Measurements from ENCODE around the gene GSK3A. TPM values are rescaled to one million over a fixed set of nuclear protein-coding genes. Genes with fewer than 3 reads are reported as not detected.

Gene GSK3A
- total RNA-seq, 1 experiment from 2014 or later = 25.0 TPM

GRCh38 chr19:42184401-42184861 lies 58.0 kb downstream of the GSK3A start:
- DNase-seq (peak; percentile 79), ATAC-seq (peak; percentile 90)
- POLR2A ChIA-PET (ENCODE audit: unreplicated experiment) = no interaction called here

More at GRCh38 chr19:42184401-42184861, 58.0 kb downstream of the GSK3A start:
- no peak overlapping the region for H3K4me2 ChIP-seq (ENCODE audit: low read length)
- H3K9ac ChIP-seq (ENCODE audit: low read length) = no peak overlapping the region
- TF ChIP-seq EZH2 (IDR thresholded peaks at IDR 0.05; ENCODE audit: low read length, unreplicated experiment) (no peak), CTCF (conservative IDR thresholded peaks at IDR 0.05; ENCODE audit: low read depth, low read length) (peak; percentile 86)
- peaks cover 7% of the 10 kb centered on the region; the same call in 1 of the 2 replicates for H3K27me3 ChIP-seq (ENCODE audit: low read length)
- H2AFZ ChIP-seq (ENCODE audit: low read length) = no peak overlapping the region
- H3K36me3 ChIP-seq (ENCODE audit: low read depth, low read length) = no peaks in the 10 kb centered on the region
- no peaks in the 10 kb centered on the region for H3K79me2 ChIP-seq (ENCODE audit: low read length)
- intact Hi-C loops (cut with micrococcal nuclease) = loop anchor here (1.0 kb wide), 1 partner anchor 51 kb away; no protein-coding TSS in a partner anchor
- no peaks in the 10 kb centered on the region for H4K20me1 ChIP-seq (ENCODE audit: low read length)
- H3K4me3 ChIP-seq (ENCODE audit: low read length) = no peak overlapping the region
- H3K9me3 ChIP-seq (ENCODE audit: low read length) = no peaks in the 10 kb centered on the region
- BruUV-seq (replicated peaks) = no TSS peak
- no peaks in the 10 kb centered on the region for H3F3A ChIP-seq (ENCODE audit: low read length, unreplicated experiment)
- H3K27ac ChIP-seq (ENCODE audit: low read length) = no peak overlapping the region
- CTCF ChIA-PET = interaction anchor here (0.9 to 1.0 kb wide), 2 partner anchors 12 to 52 kb away, joined by 3 read pairs; no protein-coding TSS in a partner anchor
- peaks cover 5% of the 10 kb centered on the region; the same call in 1 of the 2 replicates for H3K4me1 ChIP-seq (ENCODE audit: insufficient read depth, low read length)
- H3K9me2 ChIP-seq (replicated peaks; ENCODE audit: low read length) = no peaks in the 10 kb centered on the region

Other genes starting within 250 kb of the GSK3A start
- gene ATP1A3, start 248.4 kb downstream of the GSK3A start, total RNA-seq (2014; rRNA removed) = 4.0 and 8.3 TPM in 2 replicates
- gene GRIK5, start 172.4 kb downstream of the GSK3A start, total RNA-seq (2014; rRNA removed) = 0.12 TPM in 1 of 2 replicates, not detected in the other
- gene ZNF574, start 166.4 kb downstream of the GSK3A start, total RNA-seq (2014; rRNA removed) = 14.4 and 15.2 TPM in 2 replicates
- 1.4 and 2.4 TPM in 2 replicates for gene POU2F2, start 110.2 kb downstream of the GSK3A start, total RNA-seq (2014; rRNA removed)
- 34.4 and 38.2 TPM in 2 replicates for gene DEDD2, start 24.9 kb downstream of the GSK3A start, total RNA-seq (2014; rRNA removed)
- 5.1 and 6.1 TPM in 2 replicates for gene ZNF526, start 22.3 kb downstream of the GSK3A start, total RNA-seq (2014; rRNA removed)
- gene ERF, start 12.5 kb upstream of the GSK3A start, total RNA-seq (2014; rRNA removed) = 17.0 and 40.2 TPM in 2 replicates
- gene CIC, start 26.6 kb upstream of the GSK3A start, total RNA-seq (2014; rRNA removed) = 9.8 and 21.4 TPM in 2 replicates
- not detected in 2 replicates for gene PRR19, start 59.5 kb upstream of the GSK3A start, total RNA-seq (2014; rRNA removed)
- not detected in 2 replicates for gene PAFAH1B3, start 60.0 kb upstream of the GSK3A start, total RNA-seq (2014; rRNA removed)
- gene TMEM145, start 70.7 kb upstream of the GSK3A start, total RNA-seq (2014; rRNA removed) = 0.29 and 0.69 TPM in 2 replicates
- gene MEGF8, start 83.0 kb upstream of the GSK3A start, total RNA-seq (2014; rRNA removed) = 7.7 and 12.2 TPM in 2 replicates
- gene CNFN, start 147.7 kb upstream of the GSK3A start, total RNA-seq (2014; rRNA removed) = 4.1 and 4.5 TPM in 2 replicates
- 2.1 and 3.7 TPM in 2 replicates for gene LIPE, start 184.8 kb upstream of the GSK3A start, total RNA-seq (2014; rRNA removed)
- 0.98 TPM in 1 of 2 replicates, not detected in the other for gene CXCL17, start 200.3 kb upstream of the GSK3A start, total RNA-seq (2014; rRNA removed)